OCI-LY3 (cell line): ENCODE measurements around the gene ACTG1.

Source experiments
- H2AFZ ChIP-seq: fragments of 200-600, 300-600 bp; shearing (Covaris generic); 2 replicates; pipeline ENCODE4 v1.6.0; 2014; ENCODE audit warnings: antibody characterized with exemption, low read depth, low read length
- H3K27ac ChIP-seq: fragments of 200-600, 300-600 bp; sonication (generic); 2 replicates; pipeline ENCODE4 v1.5.1; 2014; ENCODE audit warnings: mild to moderate bottlenecking, low read length, moderate library complexity, mixed read lengths
- H3K27me3 ChIP-seq: fragments of 200-600, 300-600 bp; sonication (generic); 2 replicates; pipeline ENCODE4 v1.6.1; 2014; ENCODE audit warnings: low read depth, low read length, mixed read lengths
- H3K36me3 ChIP-seq: fragments of 200-600, 300-600 bp; sonication (generic); replicated peaks from 2 replicates; pipeline ENCODE3; 2014; ENCODE audit warnings: low read depth, low read length, mixed read lengths
- H3K4me1 ChIP-seq: fragments of 300-600, 200-600 bp; sonication (generic); 2 replicates; pipeline ENCODE4 v1.6.1; 2014; ENCODE audit warnings: low read length, mixed read lengths
- H3K4me2 ChIP-seq: fragments of 200-600, 300-600 bp; sonication (generic); 2 replicates; pipeline ENCODE4 v1.6.1; 2014; ENCODE audit warnings: low read length, mixed read lengths
- H3K4me3 ChIP-seq: fragments of 300-600, 200-600 bp; sonication (generic); 2 replicates; pipeline ENCODE4 v1.5.1; 2014; ENCODE audit warnings: antibody characterized with exemption, mild to moderate bottlenecking, low read length, moderate library complexity
- H3K79me2 ChIP-seq: fragments of 300-600, 200-600 bp; shearing (Covaris generic); 2 replicates; pipeline ENCODE4 v1.6.1; 2014; ENCODE audit warnings: mild to moderate bottlenecking, low read length, mixed read lengths
- H3K9ac ChIP-seq: fragments of 300-600, 200-600 bp; shearing (Covaris generic); 2 replicates; pipeline ENCODE4 v1.6.0; 2014; ENCODE audit warnings: mild to moderate bottlenecking, low read length, moderate library complexity
- H3K9me3 ChIP-seq: fragments of 200-600, 300-600 bp; shearing (Covaris generic); 2 replicates; pipeline ENCODE4 v1.6.1; 2014; ENCODE audit warnings: low read length, mixed read lengths; ENCODE audit not compliant: insufficient read depth
- H4K20me1 ChIP-seq: fragments of 200-600, 300-600 bp; sonication (generic); 2 replicates; pipeline ENCODE4 v1.6.1; 2016; ENCODE audit warnings: low read length, mixed read lengths; ENCODE audit not compliant: insufficient read depth
- CTCF ChIP-seq: fragments of 200-600, 300-600 bp; sonication (generic); IDR thresholded peaks from 2 replicates; pipeline ENCODE4 v1.5.1; 2014; ENCODE audit warnings: antibody characterized with exemption, low read length, low read depth
- EZH2phosphoT487 ChIP-seq: fragments of 200-600 bp; shearing (Covaris generic); IDR thresholded peaks from 2 replicates; pipeline ENCODE4 v1.6.1; 2018; ENCODE audit warnings: antibody characterized with exemption, mixed run types, low read depth

Gene ACTG1

GRCh38 chr17:81537856-81538555 lies 25.4 kb upstream of the ACTG1 start:
- Histone ChIP-seq H4K20me1 (no peaks in the 10 kb centered on the region), H3K9me3 (no peaks in the 10 kb centered on the region), H3K27me3 (no peaks in the 10 kb centered on the region), H3K4me2 (no peak overlapping the region), H3K4me1 (no peaks in the 10 kb centered on the region), H3K79me2 (no peaks in the 10 kb centered on the region), H2AFZ (no peak overlapping the region), H3K4me3 (no peak overlapping the region), H3K27ac (no peak overlapping the region), H3K36me3 (no peaks in the 10 kb centered on the region), H3K9ac (no peak overlapping the region)
- TF ChIP-seq EZH2phosphoT487, result no peak
- no peak for TF ChIP-seq CTCF

GRCh38 chr17:81537343-81537855 lies 24.8 kb upstream of the ACTG1 start:
- Histone ChIP-seq H3K9ac (no peak overlapping the region), H3K27ac (no peak overlapping the region), H2AFZ (no peak overlapping the region), H3K9me3 (no peaks in the 10 kb centered on the region), H3K79me2 (no peaks in the 10 kb centered on the region), H4K20me1 (no peaks in the 10 kb centered on the region), H3K4me3 (no peak overlapping the region), H3K27me3 (no peaks in the 10 kb centered on the region), H3K36me3 (no peaks in the 10 kb centered on the region), H3K4me1 (no peaks in the 10 kb centered on the region), H3K4me2 (no peak overlapping the region)
- no peak for TF ChIP-seq EZH2phosphoT487
- peak; percentile 29 for TF ChIP-seq CTCF

DNA sequence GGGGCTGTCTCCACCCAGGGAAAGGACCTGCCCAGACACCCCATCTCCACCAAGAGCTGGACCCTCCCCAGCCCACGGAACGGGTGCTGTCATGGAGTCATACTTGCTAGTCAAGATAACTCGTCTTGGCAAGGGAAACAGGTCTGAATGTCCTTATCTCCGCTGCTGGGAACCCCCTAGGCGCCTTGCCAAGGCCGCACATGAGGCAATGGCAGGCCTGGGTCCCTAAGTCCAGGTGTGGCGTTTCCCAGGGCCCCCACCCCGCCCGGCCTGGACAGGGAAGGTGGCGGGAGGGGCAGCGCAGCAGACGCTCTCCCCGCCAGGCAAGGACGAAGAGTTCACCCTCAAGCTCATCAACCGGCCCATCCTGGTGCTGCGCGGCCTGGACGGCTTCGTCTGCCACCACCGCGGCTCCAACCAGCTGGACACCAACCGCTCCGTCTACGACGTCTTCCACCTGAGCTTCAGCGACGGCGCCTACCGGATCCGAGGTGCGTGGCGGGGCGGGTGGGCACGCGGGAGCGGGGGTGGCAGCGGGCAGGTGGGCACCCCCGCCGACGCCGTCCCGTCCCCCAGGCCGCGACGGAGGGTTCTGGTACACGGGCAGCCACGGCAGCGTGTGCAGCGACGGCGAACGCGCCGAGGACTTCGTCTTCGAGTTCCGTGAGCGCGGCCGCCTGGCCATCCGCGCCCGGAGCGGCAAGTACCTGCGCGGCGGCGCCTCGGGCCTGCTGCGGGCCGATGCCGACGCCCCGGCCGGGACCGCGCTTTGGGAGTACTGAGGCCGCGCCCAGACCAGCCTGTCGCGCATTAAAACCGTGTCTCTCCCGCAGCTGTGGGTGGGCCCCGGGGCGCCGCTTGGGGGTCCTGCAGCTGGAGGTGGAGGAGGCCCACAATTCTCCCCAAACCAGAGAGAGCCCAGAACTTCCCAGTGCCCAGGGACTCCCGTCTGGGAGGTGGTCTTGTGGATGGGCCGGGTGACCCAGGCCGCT lies 24.0 kb upstream of the ACTG1 start:
- Histone ChIP-seq H3K9ac (no peak overlapping the region), H3K27ac (no peak overlapping the region), H3K4me2 (no peak overlapping the region), H4K20me1 (no peaks in the 10 kb centered on the region), H3K9me3 (no peaks in the 10 kb centered on the region), H2AFZ (no peak overlapping the region), H3K27me3 (no peaks in the 10 kb centered on the region), H3K4me3 (no peak overlapping the region), H3K4me1 (no peaks in the 10 kb centered on the region), H3K79me2 (no peaks in the 10 kb centered on the region), H3K36me3 (no peaks in the 10 kb centered on the region)
- no peak for TF ChIP-seq CTCF
- TF ChIP-seq EZH2phosphoT487, result no peak
